K562 (cell line): Measurements from ENCODE around the gene ATP13A1. TPM values are rescaled to one million over a fixed set of nuclear protein-coding genes. Genes with fewer than 3 reads are reported as not detected.

Experiments
- ATAC-seq: fragments of 200-7000 bp; cut with Tn5 transposase; 3 replicates; pipeline ENCODE4 v1.9.1; 2020; ENCODE audit warnings: moderate library complexity
- BruUV-seq: library from RNA; stranded (reverse); fragments of 400-500 nt; replicated peaks from 2 replicates; lab custom pipeline; 2021; lab: Mats Ljungman, UMichigan
- CTCF ChIA-PET: fragments of 300-600 bp; formaldehyde crosslinking; extraction: SDS; loops from one replicate; lab custom pipeline; 2021; ENCODE audit warnings: low intra/inter-chr PET ratio; lab: Yijun Ruan, JAX
- POLR2A ChIA-PET: fragments of 300-600, 350-650 bp; sonication (Branson Sonifier 250); formaldehyde crosslinking; extraction: SDS; loops from one replicate; lab custom pipeline; 2021; ENCODE audit warnings: antibody characterized with exemption, inconsistent platforms; lab: Yijun Ruan, JAX
- DNase-seq, 4 experiments: peaks; one replicate each; pipeline versions ENCODE4 v3.0.0 to v3.0.0-alpha.2; 2011 to 2018; ENCODE audit warnings: low spot score in 3 of 4, mixed read lengths in 3 of 4; ENCODE audit errors: extremely low read depth in 1 of 4
- FAIRE-seq: peaks from 2 replicates; lab custom pipeline; 2011; peaks lifted over from hg19 to GRCh38; lab: Jason Lieb, UNC
- H2AFZ ChIP-seq: 2 replicates; pipeline ENCODE4 v1.6.0; 2011; ENCODE audit warnings: low read depth, low read length, control low read depth, inconsistent platforms
- H3K27ac ChIP-seq: fragments of 200-600 bp; 3 replicates; pipeline ENCODE4 v1.8.0; 2011; ENCODE audit warnings: low read depth, mild to moderate bottlenecking, control low read depth, inconsistent platforms, low read length, moderate library complexity, mixed read lengths; ENCODE audit errors: extremely low read depth
- H3K27me3 ChIP-seq, 2 experiments: fragments of 300-600 bp in 1 of 2; 2 replicates in 1 of 2; 3 replicates in 1 of 2; pipeline versions ENCODE4 v1.6.0 to v1.8.0; 2011; ENCODE audit warnings: inconsistent platforms in 2 of 2, low read length in 2 of 2, mild to moderate bottlenecking in 1 of 2, mixed read lengths in 1 of 2, moderate library complexity in 1 of 2; ENCODE audit not compliant: control insufficient read depth in 2 of 2, insufficient read depth in 2 of 2
- H3K36me3 ChIP-seq: fragments of 300-600 bp; 3 replicates; pipeline ENCODE4 v1.8.0; 2011; ENCODE audit warnings: mild to moderate bottlenecking, low read length, inconsistent platforms; ENCODE audit not compliant: control insufficient read depth, insufficient read depth
- H3K4me1 ChIP-seq, 2 experiments: fragments of 200-600 bp in 1 of 2; replicated peaks in 1 of 2; 2 replicates in 1 of 2; 3 replicates in 1 of 2; pipeline versions ENCODE4 v1.5.1 to v1.8.0; 2011; ENCODE audit warnings: inconsistent platforms in 2 of 2, low read length in 2 of 2, mild to moderate bottlenecking in 1 of 2, mixed read lengths in 1 of 2, moderate library complexity in 1 of 2; ENCODE audit not compliant: control insufficient read depth in 2 of 2, insufficient read depth in 2 of 2
- H3K4me2 ChIP-seq: 2 replicates; pipeline ENCODE4 v1.6.1; 2011; ENCODE audit warnings: low read length, control low read depth, inconsistent platforms, mixed read lengths; ENCODE audit not compliant: insufficient read depth
- H3K4me3 ChIP-seq: fragments of 200-600 bp; sonication (generic), shearing (Covaris generic); 2 replicates; pipeline ENCODE4 v1.5.1; 2016; ENCODE audit warnings: control low read depth, inconsistent platforms
- H3K79me2 ChIP-seq: fragments of 200-600 bp; 3 replicates; pipeline ENCODE4 v1.8.0; 2011; ENCODE audit warnings: low read length, inconsistent platforms; ENCODE audit not compliant: control insufficient read depth, insufficient read depth
- H3K9ac ChIP-seq, 2 experiments: 2 replicates each; pipeline versions ENCODE4 v1.6.0 to v1.6.1; 2011; ENCODE audit warnings: low read depth in 2 of 2, low read length in 2 of 2, control low read depth in 1 of 2, inconsistent platforms in 1 of 2, mild to moderate bottlenecking in 1 of 2, mixed read lengths in 1 of 2; ENCODE audit not compliant: insufficient read depth in 1 of 2
- H3K9me1 ChIP-seq: one replicate; pipeline ENCODE4 v1.6.0; 2011; ENCODE audit warnings: inconsistent platforms, mild to moderate bottlenecking, low read length, moderate library complexity; ENCODE audit not compliant: control insufficient read depth, insufficient read depth
- H3K9me3 ChIP-seq: replicated peaks from 2 replicates; pipeline ENCODE4 v1.5.1; 2011; ENCODE audit warnings: low read depth, low read length, inconsistent platforms; ENCODE audit not compliant: control insufficient read depth, insufficient read depth
- H4K20me1 ChIP-seq: replicated peaks from 2 replicates; pipeline ENCODE4 v1.6.1; 2011; ENCODE audit warnings: low read length, inconsistent platforms, mixed read lengths; ENCODE audit not compliant: control insufficient read depth, insufficient read depth
- ARID2 ChIP-seq: fragments of 450-650 bp; IDR thresholded peaks from 2 replicates; pipeline ENCODE4 v1.6.1; 2017; ENCODE audit warnings: antibody characterized with exemption, mild to moderate bottlenecking
- E2F6 ChIP-seq, 2 experiments: IDR thresholded peaks; 2 replicates each; pipeline ENCODE4 v1.6.1; 2011; ENCODE audit warnings: borderline replicate concordance in 1 of 2, control low read depth in 1 of 2, low read depth in 1 of 2, low read length in 1 of 2, mild to moderate bottlenecking in 1 of 2, mixed read lengths in 1 of 2, moderate library complexity in 1 of 2; ENCODE audit not compliant: insufficient read depth in 1 of 2, insufficient read length in 1 of 2, poor library complexity in 1 of 2, severe bottlenecking in 1 of 2; ENCODE audit errors: extremely low read depth in 1 of 2
- FOSL1 ChIP-seq: fragments of 200-800 bp; sonication (Bioruptor generic); conservative IDR thresholded peaks from 2 replicates; pipeline ENCODE4 v1.6.1; 2016; ENCODE audit warnings: missing genetic modification characterization, missing compliant biosample characterization
- L3MBTL2 ChIP-seq: fragments of 450-650 bp; IDR thresholded peaks from 2 replicates; pipeline ENCODE4 v1.6.1; 2016; ENCODE audit warnings: mild to moderate bottlenecking, moderate library complexity
- SMARCA4 ChIP-seq: fragments of 450-650 bp; IDR thresholded peaks from 2 replicates; pipeline ENCODE4 v1.6.1; 2016
- WGBS: fragments of 100-300 bp; shearing (Covaris generic); methylation state at CpG from one replicate; pipeline ENCODE4 v1.1.6; 2016; ENCODE audit warnings: low coverage, mixed read lengths; ENCODE audit not compliant: insufficient coverage; ENCODE audit errors: missing lambda C conversion rate; 5-methylcytosine and 5-hydroxymethylcytosine counted together
- in situ Hi-C: fragments of 300-500 bp; cut with MboI; formaldehyde crosslinking; loops from 4 replicates; pipeline ENCODE4 v1.15.0; 2018; ENCODE audit warnings: inconsistent platforms, mixed read lengths
- intact Hi-C: fragments of 100-400 bp; cut with micrococcal nuclease; formaldehyde crosslinking; loops from 2 replicates; pipeline ENCODE4 v1.14.2; 2022
- polyA plus RNA-seq, 8 experiments: library from polyadenylated mRNA; depleted of rRNA in 4 of 8; stranded (reverse) in 5 of 8; unstranded in 3 of 8; fragments of >200 nt; fragmentation: Nextera tagmentation in 2 of 8; fragmentation: Illumina TruSeq in 1 of 8; extraction: Ambion mirVana in 2 of 8; extraction: Trizol in 1 of 8; gene quantifications; 2 replicates each; pipeline versions ENCODE4 v1.2.1 to v1.2.3, GENCODE V29; 2011 to 2014; ENCODE audit warnings: inconsistent platforms in 1 of 8, missing spikeins in 1 of 8
- total RNA-seq, 7 experiments: library from RNA; depleted of rRNA in 6 of 7; stranded (reverse); fragments of >200 nt in 6 of 7; fragmentation: Illumina TruSeq in 2 of 7; extraction: Trizol in 2 of 7; gene quantifications; 2 replicates each; pipeline versions ENCODE4 v1.2.1 to v1.2.3, GENCODE V29; 2011 to 2021; ENCODE audit warnings: low replicate concordance in 1 of 7

ATP13A1 gene
- total and polyA plus RNA-seq, 9 of the 15 experiments (the other 6 are each of a cell fraction or from before 2014, with no cell fraction given) = 0.90 to 83.8 (median 23.1) TPM

DNA sequence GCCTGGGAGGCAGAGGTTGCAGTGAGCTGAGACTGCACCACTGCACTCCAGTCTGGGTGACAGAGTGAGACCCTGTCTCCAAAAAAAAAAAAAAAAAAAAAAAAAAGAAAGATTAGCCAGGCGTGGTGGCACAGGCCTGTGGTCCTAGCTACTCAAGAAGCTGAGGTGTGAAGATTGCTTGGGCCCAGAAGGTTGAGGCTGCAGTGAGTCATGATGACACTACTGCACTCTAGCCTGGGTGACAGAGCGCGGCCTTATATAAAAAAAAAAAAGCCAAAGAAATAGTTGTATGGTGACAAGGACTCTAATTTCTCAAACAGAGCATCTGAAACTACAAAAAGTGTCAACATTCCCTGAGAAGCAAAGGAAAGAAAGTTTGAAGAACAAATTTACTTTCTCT lies 48.4 kb downstream of the ATP13A1 start:
- TF ChIP-seq SMARCA4 (no peak), ARID2 (no peak), L3MBTL2 (peak; percentile 22; the same call in 1 of the 2 replicates), E2F6 (IDR thresholded peaks at IDR 0.05; ENCODE audit: borderline replicate concordance in 1 of 2, extremely low read depth in 1 of 2, insufficient read depth in 1 of 2, insufficient read length in 1 of 2, low read depth in 1 of 2, low read length in 1 of 2, poor library complexity in 1 of 2, severe bottlenecking in 1 of 2) (peak in 1 of 2 experiments; percentile 9), FOSL1 (peak; percentile 64)
- TF ChIP-seq, all 486 proteins: peak for 3
- Histone ChIP-seq H3K9ac (no peak overlapping the region), H3K4me1 (peaks cover 5 to 21% of the 10 kb centered on the region in 2 experiments; a peak in 4 of 5 replicates), H3K36me3 (no peaks in the 10 kb centered on the region), H3K27ac (no peak overlapping the region), H3K4me2 (no peak overlapping the region), H2AFZ (no peak overlapping the region), H4K20me1 (no peaks in the 10 kb centered on the region), H3K9me1 (no peaks in the 10 kb centered on the region), H3K27me3 (no peaks in the 10 kb centered on the region), H3K9me3 (no peaks in the 10 kb centered on the region), H3K79me2 (no peaks in the 10 kb centered on the region), H3K4me3 (no peak overlapping the region)
- WGBS = 52% methylated on average over 2 of the region's 3 CpGs
- ChIA-PET POLR2A (no interaction called here), CTCF (no interaction called here)
- DNase-seq (no peak), ATAC-seq (no peak), FAIRE-seq (no peak)
- in situ Hi-C loops = no loop called here
- BruUV-seq = no TSS peak
- intact Hi-C loops = no loop called here
